T-helper 17 cell (primary cell): ENCODE data around the gene ASGR1. TPM values are rescaled to one million over a fixed set of nuclear protein-coding genes. Genes with fewer than 3 reads are reported as not detected.

ENCODE experiments used
- ATAC-seq: fragments of 150-1000 bp; cut with Tn5 transposase; 2 replicates; pipeline ENCODE4 v1.10.0; 2021; ENCODE audit warnings: mild to moderate bottlenecking, moderate library complexity
- DNase-seq, 3 donors: peaks; one replicate each; pipeline versions ENCODE4 v3.0.0 to v3.0.0-alpha.2; 2020 to 2021
- H3K9me3 ChIP-seq: one replicate; pipeline ENCODE4 v1.7.0; 2013; ENCODE audit warnings: low read length, mild to moderate bottlenecking; ENCODE audit not compliant: control insufficient read depth, poor library complexity, severe bottlenecking
- H3K27ac Mint-ChIP-seq: one replicate; pipeline ENCODE4 v1.8.0; 2022; ENCODE audit warnings: mild to moderate bottlenecking, moderate library complexity, mixed read lengths
- H3K27me3 Mint-ChIP-seq: one replicate; pipeline ENCODE4 v1.8.0; 2022; ENCODE audit warnings: mixed read lengths
- H3K36me3 Mint-ChIP-seq: one replicate; pipeline ENCODE4 v1.8.0; 2022; ENCODE audit warnings: low read depth, mixed read lengths
- H3K4me1 Mint-ChIP-seq: one replicate; pipeline ENCODE4 v1.8.0; 2022; ENCODE audit warnings: mild to moderate bottlenecking, mixed read lengths
- H3K4me3 Mint-ChIP-seq: one replicate; pipeline ENCODE4 v1.8.0; 2022; ENCODE audit warnings: mild to moderate bottlenecking, moderate library complexity, mixed read lengths
- total RNA-seq, 4 donors: library from RNA in 2 of 4; stranded (reverse) in 2 of 4; gene quantifications; one replicate each; pipeline ENCODE4 v1.2.3 and lab custom pipeline; 2022 to 2026

The ASGR1 gene
- total RNA-seq, 2 donors from 2014 or later: 0.42 to 0.92 TPM

DNA sequence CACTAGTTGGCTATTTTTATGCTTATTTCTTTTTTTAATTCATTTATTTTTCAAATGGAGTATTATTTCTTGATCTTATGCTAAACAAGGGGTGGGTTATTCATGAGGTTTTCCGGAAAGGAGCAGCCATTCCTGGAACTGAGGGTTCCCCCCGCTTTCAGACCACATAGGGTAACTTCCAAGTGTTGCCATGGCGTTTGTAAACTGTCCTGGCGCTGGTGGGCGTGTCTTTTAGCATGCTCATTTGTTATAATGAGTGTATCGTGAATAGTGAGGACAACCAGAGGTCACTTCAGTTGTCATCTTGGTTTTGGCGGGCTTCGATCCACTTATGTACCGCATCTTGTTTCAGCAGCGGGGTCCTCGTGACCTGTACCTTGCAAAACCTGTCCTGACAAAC lies 35.0 kb downstream of the ASGR1 start:
- Mint-ChIP-seq H3K4me3 (no peak overlapping the region), H3K27me3 (peaks cover 11% of the 10 kb centered on the region), H3K27ac (no peak overlapping the region), H3K4me1 (peaks cover 5% of the 10 kb centered on the region), H3K36me3 (no peaks in the 10 kb centered on the region)
- H3K9me3 ChIP-seq: no peaks in the 10 kb centered on the region
- DNase-seq (no peak), ATAC-seq (no peak)

DNA sequence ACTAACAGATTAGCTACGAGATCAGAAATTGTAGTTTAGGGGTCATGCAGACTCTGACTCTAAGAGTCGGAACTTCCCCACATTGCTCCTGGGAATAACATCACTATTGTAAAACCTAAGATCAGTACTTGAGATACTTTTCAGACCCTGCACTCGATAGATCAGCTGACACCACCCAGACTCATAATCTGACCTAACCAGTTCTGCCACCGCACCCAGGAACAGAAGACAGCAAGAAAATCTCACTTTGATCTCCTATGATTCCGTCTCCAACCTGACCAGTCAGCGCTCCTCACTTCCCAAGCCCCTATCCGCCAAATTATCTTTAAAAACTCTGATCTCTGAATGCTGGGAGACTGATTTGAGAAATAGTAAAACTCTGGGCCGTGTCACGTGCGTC lies 37.3 kb downstream of the ASGR1 start:
- Mint-ChIP-seq H3K36me3 (no peaks in the 10 kb centered on the region), H3K27me3 (peaks cover 11% of the 10 kb centered on the region), H3K4me3 (no peak overlapping the region), H3K27ac (peak overlapping the region; percentile 47), H3K4me1 (no peaks in the 10 kb centered on the region)
- no peak for ATAC-seq
- no peaks in the 10 kb centered on the region for H3K9me3 ChIP-seq
- DNase-seq: no peak

DNA sequence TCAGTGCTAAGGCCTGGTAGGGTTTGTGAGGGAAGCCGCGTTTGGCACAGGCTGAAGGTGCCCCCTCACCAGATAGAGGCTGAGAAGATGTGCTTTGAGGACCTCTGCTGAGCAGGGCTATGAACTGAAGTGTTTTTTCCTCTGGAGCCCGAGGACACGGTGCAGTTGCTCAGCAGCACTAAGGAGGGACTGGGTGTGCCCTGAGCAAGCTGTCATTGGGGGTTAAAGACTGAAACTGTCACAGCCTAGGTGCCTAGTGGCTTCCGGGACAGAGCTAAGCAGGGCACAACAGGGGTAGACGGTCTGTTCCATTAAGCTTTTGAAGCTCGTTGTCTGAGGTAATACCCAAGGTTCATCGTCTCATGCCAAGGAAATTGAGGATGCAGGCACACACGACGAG lies 39.8 kb downstream of the ASGR1 start:
- peak; percentile 39 for ATAC-seq
- peaks cover 3% of the 10 kb centered on the region for H3K4me1 Mint-ChIP-seq
- H3K9me3 ChIP-seq: no peaks in the 10 kb centered on the region
- DNase-seq: no peak
- no peak overlapping the region for H3K27ac Mint-ChIP-seq
- no peak overlapping the region for H3K4me3 Mint-ChIP-seq
- no peaks in the 10 kb centered on the region for H3K36me3 Mint-ChIP-seq
- H3K27me3 Mint-ChIP-seq: peaks cover 11% of the 10 kb centered on the region

DNA sequence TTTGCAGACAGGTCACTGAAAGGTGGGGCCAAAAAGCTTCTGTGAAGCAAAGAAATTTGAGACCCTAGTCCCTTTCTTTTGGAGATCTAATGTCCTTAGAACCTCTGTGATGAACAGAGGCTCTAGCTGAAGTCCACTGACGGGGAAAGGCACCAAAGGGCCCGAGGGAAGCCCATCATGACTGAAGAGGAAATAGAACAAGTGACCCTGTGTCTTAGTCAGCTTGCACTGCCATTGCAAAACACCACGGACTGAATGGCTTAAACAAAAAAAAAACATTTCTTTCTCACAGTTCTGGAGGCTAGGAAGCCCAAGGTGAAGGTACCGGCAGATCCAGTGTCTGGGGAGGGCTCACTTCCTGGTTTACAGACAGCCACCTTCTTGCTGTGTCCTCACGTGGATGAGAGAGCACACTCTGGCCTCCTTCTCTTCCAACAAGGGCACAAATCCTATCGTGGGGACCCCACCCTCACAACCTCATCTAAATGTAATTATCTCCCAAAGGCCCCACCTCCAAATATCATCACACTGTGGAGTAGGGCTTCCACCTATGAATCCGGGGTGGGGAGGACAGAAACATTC lies 40.3 kb downstream of the ASGR1 start:
- DNase-seq (no peak), ATAC-seq (no peak)
- H3K4me1 Mint-ChIP-seq: peaks cover 3% of the 10 kb centered on the region
- no peak overlapping the region for H3K27ac Mint-ChIP-seq
- H3K9me3 ChIP-seq: no peaks in the 10 kb centered on the region
- H3K36me3 Mint-ChIP-seq: no peaks in the 10 kb centered on the region
- H3K27me3 Mint-ChIP-seq: peaks cover 11% of the 10 kb centered on the region
- H3K4me3 Mint-ChIP-seq: no peak overlapping the region

DNA sequence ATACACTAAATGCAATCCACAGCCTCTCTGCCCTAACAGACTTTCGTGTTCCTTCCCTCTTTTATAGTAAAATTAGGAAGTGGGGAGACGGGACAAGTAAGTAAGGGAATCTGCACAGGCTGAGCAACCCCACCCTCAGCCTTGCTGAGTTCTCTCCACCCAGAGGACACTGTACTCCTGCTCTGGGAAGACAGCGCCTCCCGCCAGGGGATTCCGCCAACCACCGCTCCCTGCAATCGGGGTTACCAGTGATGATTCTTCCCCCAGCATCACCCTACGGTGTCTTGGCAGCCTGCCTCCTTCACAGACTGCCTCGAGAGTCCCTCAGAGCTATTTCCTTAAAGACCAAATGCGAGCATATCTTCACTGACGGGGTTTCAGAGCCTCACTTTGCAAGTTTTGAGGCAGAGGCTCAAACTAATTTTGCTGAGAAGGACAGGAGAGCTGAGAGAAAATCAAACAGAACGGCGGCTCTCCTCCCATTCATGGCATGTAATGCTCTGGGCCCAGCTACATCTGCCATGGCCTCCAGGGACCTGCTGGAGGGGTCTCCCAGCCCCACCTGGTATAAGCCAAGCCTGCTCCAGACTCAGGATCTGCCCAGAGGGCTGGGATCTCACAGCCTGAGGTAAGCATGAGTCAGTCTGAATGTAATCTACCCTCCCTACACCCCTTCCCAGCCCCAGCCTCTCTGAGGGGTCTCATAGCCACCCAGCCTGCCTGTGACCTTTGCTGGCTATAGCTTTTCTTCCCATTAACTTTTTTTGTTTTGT lies 41.8 kb downstream of the ASGR1 start:
- H3K36me3 Mint-ChIP-seq: no peaks in the 10 kb centered on the region
- H3K4me1 Mint-ChIP-seq: peaks cover 10% of the 10 kb centered on the region
- H3K4me3 Mint-ChIP-seq: no peak overlapping the region
- H3K27ac Mint-ChIP-seq: no peak overlapping the region
- peaks cover 11% of the 10 kb centered on the region for H3K27me3 Mint-ChIP-seq
- DNase-seq (no peak), ATAC-seq (no peak)
- no peaks in the 10 kb centered on the region for H3K9me3 ChIP-seq

DNA sequence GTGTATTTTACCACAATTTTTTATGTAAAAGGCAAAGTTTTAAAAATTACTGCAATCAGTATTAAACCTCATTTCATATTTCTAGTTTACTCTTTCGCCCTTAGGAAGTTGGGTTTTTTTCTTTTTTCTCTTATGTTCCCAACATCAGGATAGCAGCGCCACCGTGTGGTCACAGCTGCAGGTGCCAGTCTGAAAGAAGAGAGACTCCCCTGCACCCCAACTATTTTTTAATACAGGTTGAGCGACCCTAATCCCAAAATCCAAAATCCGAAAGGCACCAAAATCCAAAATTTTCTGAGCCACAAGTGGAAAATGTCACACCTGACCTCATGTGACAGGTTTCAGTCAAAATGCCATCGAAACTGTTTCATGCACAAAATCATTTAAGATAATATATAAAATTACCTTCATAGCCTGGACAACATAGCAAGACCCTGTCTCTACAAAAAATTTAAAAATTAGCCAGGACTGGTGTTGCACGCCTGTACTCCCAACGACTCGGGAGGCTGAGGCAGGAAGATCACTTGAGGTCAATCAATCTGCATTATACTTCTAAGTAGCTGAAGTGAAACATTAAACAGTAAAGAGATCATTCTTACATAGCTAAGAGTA lies 42.8 kb downstream of the ASGR1 start:
- DNase-seq (peak; percentile 60 to 73 (median 67)), ATAC-seq (no peak)
- Mint-ChIP-seq H3K4me1 (peaks cover 14% of the 10 kb centered on the region), H3K27me3 (peaks cover 2% of the 10 kb centered on the region), H3K4me3 (no peak overlapping the region), H3K27ac (no peak overlapping the region), H3K36me3 (no peaks in the 10 kb centered on the region)
- H3K9me3 ChIP-seq: no peaks in the 10 kb centered on the region

DNA sequence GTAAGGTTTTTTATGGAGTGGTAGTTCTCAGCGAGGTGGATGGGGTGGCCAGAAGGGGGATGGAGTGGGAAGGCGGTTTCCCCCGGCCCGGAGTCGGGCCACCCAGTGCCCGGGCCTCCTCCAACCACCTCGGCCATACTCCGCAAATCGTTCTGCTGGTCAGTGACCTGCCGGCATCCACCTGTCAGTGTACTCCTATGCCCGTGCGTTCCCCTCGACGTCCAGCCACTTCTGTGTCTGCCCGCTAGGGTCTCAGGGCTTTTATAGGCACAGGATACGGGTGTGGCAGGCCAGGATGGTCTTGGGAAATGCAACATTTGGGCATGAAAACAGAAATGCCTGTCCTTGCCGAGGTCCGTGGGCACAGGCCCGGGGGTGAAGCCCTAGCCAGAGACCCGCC lies 45.3 kb downstream of the ASGR1 start:
- Mint-ChIP-seq H3K27ac (peak overlapping the region; percentile 97), H3K36me3 (no peaks in the 10 kb centered on the region), H3K4me1 (peaks cover 18% of the 10 kb centered on the region), H3K27me3 (no peaks in the 10 kb centered on the region), H3K4me3 (no peak overlapping the region)
- no peaks in the 10 kb centered on the region for H3K9me3 ChIP-seq
- no peak for DNase-seq
- no peak for ATAC-seq

DNA sequence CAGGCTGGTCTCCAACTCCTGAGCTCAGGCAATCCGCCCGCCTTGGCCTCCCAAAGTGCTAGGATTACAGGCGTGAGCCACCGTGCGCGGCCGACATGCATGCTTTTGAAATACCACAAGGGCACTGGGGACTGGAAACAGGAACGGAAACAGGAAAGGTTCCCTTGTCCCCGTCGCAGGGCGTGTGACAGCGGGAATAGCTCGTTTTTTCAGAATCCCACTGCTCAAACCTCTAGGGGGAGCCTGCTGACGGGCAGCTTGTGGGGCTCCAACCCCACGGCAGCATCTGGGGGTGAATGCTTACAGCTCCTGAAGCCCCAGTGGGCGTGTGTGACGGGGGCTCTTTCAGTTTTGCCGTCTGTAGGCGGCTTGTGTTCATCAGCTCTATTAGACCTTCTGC lies 45.7 kb downstream of the ASGR1 start:
- Mint-ChIP-seq H3K36me3 (no peaks in the 10 kb centered on the region), H3K27me3 (no peaks in the 10 kb centered on the region), H3K4me1 (peaks cover 18% of the 10 kb centered on the region), H3K4me3 (peak overlapping the region; percentile 84), H3K27ac (peak overlapping the region; percentile 97)
- H3K9me3 ChIP-seq: no peaks in the 10 kb centered on the region
- DNase-seq: peak in 1 of 3 donors; percentile 35
- peak; percentile 12 for ATAC-seq

DNA sequence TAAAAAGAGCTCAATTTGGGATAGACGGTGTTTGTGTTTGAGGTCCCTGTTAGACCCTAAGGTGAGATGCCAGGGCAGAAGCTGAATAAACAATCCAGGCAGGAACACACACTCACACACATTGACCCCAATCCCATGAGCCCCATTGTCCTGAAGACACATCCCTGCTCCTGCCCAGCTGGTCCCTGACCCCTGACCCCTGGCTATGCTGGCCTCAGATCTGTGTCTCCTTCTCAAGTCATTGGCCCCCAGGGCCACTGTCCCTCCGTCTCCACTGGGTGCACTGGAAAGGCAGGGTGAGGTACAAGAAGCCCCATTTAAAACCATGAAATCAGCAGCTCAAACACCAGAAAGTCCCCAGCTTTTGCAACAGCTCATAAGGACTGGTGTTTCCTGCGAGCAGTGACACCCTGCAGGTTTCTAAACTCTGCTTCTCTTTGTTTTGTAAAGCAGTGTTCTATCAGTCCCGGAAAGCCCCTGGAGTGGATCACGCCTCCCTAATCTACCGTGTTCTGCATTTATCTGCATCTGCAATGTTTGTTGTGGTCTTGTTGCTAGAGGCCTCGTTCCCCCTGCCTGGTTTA lies 46.6 kb downstream of the ASGR1 start:
- ATAC-seq: peak; percentile 98
- Mint-ChIP-seq H3K27me3 (no peaks in the 10 kb centered on the region), H3K27ac (peak overlapping the region; percentile 97), H3K4me1 (peaks cover 18% of the 10 kb centered on the region), H3K36me3 (no peaks in the 10 kb centered on the region), H3K4me3 (peak overlapping the region; percentile 84)
- H3K9me3 ChIP-seq: no peaks in the 10 kb centered on the region
- peak; percentile 16 to 60 (median 52) for DNase-seq

DNA sequence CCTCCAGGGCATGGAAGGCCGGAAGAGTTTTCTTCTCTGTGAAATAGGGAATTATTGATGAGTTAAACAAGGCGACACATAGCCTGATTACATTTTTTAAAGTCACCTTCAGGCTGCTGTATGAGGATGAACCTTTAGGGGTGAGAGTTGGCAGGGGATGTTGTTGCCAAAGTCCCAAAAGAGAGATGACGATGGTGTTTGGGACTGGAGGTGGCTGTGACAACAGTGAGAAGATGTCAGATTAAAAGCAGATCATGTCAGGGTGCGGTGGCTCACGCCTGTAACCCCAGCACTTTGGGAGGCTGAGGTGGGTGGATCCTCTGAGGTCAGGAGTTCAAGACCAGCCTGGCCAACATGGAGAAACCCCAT lies 47.8 kb downstream of the ASGR1 start:
- ATAC-seq (no peak), DNase-seq (no peak)
- H3K4me1 Mint-ChIP-seq: peaks cover 18% of the 10 kb centered on the region
- no peaks in the 10 kb centered on the region for H3K27me3 Mint-ChIP-seq
- no peaks in the 10 kb centered on the region for H3K9me3 ChIP-seq
- peak overlapping the region; percentile 82 for H3K4me3 Mint-ChIP-seq
- peak overlapping the region; percentile 97 for H3K27ac Mint-ChIP-seq
- no peaks in the 10 kb centered on the region for H3K36me3 Mint-ChIP-seq

DNA sequence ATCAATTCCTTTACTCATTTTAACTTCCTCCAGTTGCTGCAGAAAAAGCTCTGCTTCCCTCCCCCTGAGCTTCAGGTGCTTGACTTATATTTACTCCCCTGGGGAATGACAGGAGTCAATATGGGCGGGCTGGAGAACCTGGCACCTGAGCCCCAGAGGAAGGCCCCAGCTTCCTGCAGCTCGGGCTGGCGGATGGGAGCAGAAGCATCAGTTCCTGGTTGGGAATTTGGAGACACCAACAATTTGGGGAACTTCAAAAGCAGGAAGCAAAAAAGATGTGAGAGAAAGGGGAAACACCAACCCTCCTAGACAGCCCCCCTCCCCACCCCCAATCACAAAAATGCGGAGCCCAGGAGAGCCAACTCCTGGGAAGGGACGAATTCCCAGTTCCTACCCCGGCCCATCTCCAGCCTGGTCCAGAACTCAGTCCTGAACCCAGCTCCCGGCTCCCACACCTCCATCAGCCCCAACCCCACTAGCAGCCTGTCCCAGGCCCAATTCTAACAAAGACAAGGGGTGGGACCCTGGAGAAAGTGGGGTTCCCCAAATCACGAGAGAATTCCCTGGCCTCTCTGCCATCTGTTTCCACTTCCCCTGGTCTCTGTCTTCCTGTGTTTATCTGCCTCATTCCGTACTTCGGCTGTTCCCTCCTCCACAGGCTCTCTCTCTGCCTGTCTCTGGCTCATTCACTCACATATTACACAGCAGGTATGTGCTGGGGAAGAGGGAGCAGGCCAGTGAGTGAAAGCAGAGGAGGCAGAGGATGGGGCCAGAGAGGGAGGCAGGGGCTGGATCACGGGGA lies 48.3 kb downstream of the ASGR1 start:
- H3K4me3 Mint-ChIP-seq: peak overlapping the region; percentile 82

DNA sequence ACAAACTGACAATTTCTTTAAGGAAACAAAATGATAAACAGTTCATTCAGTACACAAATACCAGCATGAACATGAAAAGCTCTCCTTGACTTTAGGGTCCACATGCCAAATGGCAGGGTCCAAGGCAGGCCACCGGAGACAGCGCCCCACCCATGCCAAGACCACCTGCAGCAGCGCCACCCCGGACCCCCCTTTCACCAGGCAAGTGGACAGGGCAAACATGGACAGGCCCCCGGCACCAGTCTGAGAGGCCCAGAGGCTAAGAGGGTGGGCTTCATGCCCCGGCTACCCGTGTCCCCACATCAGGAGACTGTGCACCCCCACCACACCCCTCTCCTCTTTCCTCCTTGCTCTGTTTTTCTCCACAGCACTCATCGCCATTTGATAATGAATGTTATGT lies 49.9 kb downstream of the ASGR1 start:
- Mint-ChIP-seq H3K4me1 (peaks cover 16% of the 10 kb centered on the region), H3K27me3 (no peaks in the 10 kb centered on the region), H3K27ac (no peak overlapping the region), H3K36me3 (no peaks in the 10 kb centered on the region), H3K4me3 (no peak overlapping the region)
- DNase-seq: no peak
- no peak for ATAC-seq
- H3K9me3 ChIP-seq: no peaks in the 10 kb centered on the region

More for the DNA sequence above, 48.3 kb downstream of the ASGR1 start:
- ATAC-seq (no peak), DNase-seq (no peak)
- no peaks in the 10 kb centered on the region for H3K36me3 Mint-ChIP-seq
- peak overlapping the region; percentile 97 for H3K27ac Mint-ChIP-seq
- H3K27me3 Mint-ChIP-seq: no peaks in the 10 kb centered on the region
- peaks cover 16% of the 10 kb centered on the region for H3K4me1 Mint-ChIP-seq
- H3K9me3 ChIP-seq: no peaks in the 10 kb centered on the region

DNA sequence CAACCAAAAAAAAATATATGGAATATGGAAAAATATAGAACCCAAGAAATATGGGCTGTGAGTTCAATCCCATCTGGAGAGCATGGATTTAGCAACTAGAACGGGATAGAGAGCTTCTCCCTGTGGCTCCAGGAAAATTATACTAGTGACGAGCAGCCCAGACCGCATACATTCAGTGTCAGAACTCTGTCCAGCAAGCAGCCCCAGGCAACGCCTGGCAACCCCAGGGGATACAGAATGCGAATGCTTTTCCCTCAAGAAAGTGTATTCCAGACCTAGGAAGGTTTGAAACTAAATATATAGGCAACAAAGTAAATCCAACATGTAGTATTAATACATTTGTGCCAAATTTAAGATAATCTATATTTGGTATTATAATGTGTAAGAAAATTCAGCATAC lies 51.0 kb downstream of the ASGR1 start:
- no peaks in the 10 kb centered on the region for H3K36me3 Mint-ChIP-seq
- no peak overlapping the region for H3K27ac Mint-ChIP-seq
- no peak for DNase-seq
- no peak overlapping the region for H3K4me3 Mint-ChIP-seq
- H3K4me1 Mint-ChIP-seq: peaks cover 13% of the 10 kb centered on the region
- H3K9me3 ChIP-seq: no peaks in the 10 kb centered on the region
- peaks cover 4% of the 10 kb centered on the region for H3K27me3 Mint-ChIP-seq
- ATAC-seq: no peak
